Fibroblast of gingiva (primary cell): ENCODE measurements around the gene OPRM1.
"Not testable (repeated sequence)": the region's sequence is repeated elsewhere in the genome, so short reads cannot be mapped to it uniquely, and the experiment has no call there.

Experiments
- DNase-seq: peaks from one replicate; pipeline ENCODE4 v3.0.0-alpha.2; 2011; ENCODE audit warnings: low read depth

Gene OPRM1

GRCh38 chr6:154039231-154039842 is at the start of gene OPRM1:
Gene OPRM1 (plus strand): TSS chr6:154039240. CDS start chr6:154039545, 305 bp downstream.
- DNase-seq, result no peak

DNA sequence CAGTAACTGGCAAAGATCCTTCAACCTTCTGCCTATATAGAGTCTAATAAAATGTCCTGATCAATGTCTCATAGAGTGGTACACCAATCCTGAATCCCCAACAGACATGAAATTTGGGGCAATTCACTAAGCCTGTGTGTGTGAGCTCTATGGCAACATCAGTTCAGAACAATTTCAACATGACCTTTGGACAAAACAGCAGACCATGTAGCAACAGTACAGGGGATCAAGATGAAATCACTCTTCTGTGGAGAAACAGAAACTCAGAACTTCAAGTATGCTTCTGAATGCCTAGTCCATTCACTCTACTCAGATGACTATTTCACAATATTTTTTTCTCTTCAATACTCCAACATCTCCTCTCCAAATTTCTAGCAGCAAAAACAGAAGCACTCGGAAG is 49.1 kb upstream of the OPRM1 start:
- no peak for DNase-seq

DNA sequence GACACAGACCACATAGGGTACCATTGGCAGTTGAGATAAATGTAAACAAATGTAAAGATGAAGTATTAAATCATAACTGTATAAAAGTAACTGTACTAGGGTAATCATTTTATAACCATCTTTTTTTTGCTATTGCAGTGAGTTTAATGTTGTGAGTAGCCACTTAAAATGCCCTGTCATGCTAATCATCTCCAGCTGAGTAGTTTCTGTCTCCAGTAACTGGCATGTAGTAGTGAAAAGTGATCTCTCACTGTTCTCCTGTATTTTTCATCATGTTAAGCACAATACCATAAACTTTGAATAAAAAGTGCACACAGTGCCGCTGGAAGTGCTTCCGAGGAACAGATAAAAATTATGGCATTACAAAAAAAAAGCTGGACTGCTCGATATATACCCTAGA is 45.0 kb upstream of the OPRM1 start:
- no peak for DNase-seq

GRCh38 chr6:153994811-153995210 is 44.2 kb upstream of the OPRM1 start:
- DNase-seq, result no peak

DNA sequence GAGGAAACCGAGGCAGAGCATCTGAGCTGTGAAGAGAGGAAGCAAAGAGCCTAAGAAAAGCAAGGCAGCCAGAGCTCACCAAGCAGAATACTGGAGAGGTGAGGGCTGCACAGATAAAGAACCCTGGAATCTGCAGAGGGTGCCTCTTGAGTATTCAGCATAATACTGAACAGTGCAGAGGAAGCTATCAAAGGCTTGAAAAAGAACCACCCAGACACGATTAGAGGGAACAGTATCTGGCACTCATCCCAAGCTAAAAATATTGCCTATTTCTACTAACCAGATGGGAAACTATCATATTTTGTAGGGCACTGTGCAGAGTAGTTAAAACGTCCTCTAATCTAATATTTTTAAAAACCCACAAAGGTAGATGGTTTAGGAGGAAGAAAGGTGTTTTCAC is 41.8 kb upstream of the OPRM1 start:
- no peak for DNase-seq

GRCh38 chr6:154001494-154002285 is 37.4 kb upstream of the OPRM1 start:
- no peak for DNase-seq

- DNase-seq, result no peak
Measured at GRCh38 chr6:154002894-154003293, 36.1 kb upstream of the OPRM1 start.

- no peak for DNase-seq
Measured at GRCh38 chr6:154010371-154010770, 28.7 kb upstream of the OPRM1 start.

GRCh38 chr6:154012852-154013251 is 26.2 kb upstream of the OPRM1 start:
- no peak for DNase-seq

DNA sequence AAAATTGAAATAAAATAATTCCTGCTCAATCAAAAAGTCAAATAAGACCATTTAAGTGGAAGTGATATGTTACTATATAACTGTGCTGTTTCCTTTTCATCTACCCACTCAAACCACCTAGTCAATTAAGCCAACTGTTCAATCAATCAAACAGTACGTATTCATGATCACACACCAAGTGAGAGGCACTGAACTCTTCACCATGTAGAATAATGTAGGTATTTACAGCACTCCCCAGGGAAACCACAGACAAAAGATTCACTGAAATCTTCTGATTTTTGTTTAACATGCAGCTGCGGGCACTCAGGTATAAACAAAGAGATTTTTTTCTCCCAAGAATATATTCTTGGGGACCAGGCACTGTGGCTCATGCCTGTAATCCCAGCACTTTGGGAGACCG is 21.3 kb upstream of the OPRM1 start:
- DNase-seq, result no peak

GRCh38 chr6:154030646-154031045 is 8.4 kb upstream of the OPRM1 start:
- DNase-seq, result no peak

GRCh38 chr6:154041001-154041400 is 2.0 kb downstream of the OPRM1 start:
- DNase-seq, result no peak

DNA sequence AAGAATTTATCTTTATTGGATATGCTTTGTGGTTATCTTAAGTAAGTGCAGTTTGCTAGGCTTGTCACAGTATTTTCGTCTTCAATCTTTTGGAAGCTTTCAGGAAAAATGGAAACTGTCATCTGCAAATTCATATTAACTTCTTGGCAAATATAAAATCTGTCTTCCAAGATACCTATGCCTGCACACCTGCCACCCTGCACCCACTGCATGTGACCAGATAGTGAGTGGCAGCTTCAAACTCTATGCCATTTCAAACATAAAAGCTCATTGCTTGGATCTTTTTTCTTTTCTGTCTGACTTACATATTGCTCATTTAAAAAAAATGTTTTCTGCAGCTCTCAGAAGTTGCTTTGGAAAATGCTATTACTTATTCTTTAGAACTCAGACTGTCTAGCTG is 14.1 kb downstream of the OPRM1 start:
- DNase-seq, result no peak

DNA sequence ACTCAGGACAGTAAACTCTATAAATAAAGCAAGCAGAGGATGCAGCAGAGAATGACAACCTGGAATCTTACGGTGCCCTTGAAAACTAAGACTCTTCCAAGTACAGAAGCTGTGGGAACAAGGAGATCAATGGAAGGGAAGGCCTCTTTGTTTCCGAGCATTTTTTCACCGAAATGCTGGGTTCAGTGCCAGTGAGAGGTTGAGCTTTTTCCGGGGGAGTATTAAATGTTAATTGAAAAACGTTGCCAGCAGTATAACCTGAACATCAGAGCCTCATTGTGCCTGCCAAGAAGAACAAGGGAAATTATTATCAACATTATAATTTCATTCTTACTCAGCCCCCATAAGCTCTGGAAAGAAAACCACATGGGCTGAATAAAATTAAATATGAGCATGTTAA is 17.5 kb downstream of the OPRM1 start:
- DNase-seq, result no peak

GRCh38 chr6:154057098-154057497 is 18.1 kb downstream of the OPRM1 start:
- DNase-seq, result no peak

- no peak for DNase-seq
Measured at GRCh38 chr6:154058963-154059680, 20.1 kb downstream of the OPRM1 start.

DNA sequence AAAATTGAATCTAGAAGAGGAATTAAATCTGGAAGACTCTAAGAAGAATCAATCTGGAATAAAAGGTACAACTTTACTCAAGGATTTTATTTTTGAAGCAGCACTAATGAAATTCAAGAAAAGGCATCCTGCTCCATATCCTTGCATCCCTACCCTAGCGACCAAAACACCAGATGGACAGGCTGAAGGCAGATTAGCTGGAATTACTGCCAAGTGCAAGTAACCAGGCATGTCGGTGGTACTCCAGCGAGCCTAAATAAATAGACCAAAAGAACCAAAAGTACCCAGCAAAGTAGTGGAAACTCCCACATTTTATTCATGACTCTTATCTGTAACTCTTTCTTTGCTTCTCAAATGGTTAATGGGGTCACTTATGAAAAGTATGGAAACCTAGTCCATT is 21.0 kb downstream of the OPRM1 start:
- DNase-seq, result no peak

- DNase-seq, result no peak
Measured at GRCh38 chr6:154070041-154070440, 31.0 kb downstream of the OPRM1 start.

GRCh38 chr6:154070657-154071056 is 31.6 kb downstream of the OPRM1 start:
- no peak for DNase-seq

DNA sequence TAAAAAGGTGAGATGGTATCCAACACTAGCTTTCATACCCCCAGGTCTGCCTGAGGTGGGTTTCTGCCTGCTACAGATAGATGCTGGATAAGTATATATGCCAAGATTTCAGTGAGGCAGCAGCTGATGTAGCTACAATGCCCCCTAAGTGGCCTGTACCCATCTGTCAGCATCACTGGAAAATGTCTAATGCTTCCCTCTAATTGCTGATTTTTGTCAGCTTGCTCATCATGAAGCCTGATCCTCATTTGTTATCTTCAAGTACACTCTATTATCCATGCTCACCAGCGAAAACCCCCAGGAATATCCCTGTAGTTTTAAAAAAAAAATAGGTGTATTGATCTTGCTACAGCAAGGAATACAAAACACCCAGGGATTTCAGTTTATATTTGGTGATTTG is 32.2 kb downstream of the OPRM1 start:
- no peak for DNase-seq

DNA sequence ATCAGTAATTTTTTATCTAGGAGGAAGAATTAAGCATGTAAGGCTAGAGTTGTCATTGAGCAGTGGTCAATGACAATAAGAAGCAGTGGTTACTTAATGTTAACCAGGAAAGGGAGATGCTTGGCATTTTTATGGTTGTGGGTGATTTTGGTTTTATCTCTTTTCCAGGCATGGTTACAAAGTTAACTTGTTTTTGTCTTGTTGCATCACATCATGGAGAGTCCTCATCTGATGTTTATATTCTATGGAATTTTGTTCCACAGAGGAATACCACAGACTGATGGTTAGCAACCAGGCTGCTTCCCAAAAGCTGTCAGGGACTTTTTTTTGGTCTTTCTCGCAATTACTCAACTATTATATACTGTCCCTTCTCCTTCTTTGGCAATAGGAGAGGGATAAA is 32.7 kb downstream of the OPRM1 start:
- DNase-seq, result no peak

DNA sequence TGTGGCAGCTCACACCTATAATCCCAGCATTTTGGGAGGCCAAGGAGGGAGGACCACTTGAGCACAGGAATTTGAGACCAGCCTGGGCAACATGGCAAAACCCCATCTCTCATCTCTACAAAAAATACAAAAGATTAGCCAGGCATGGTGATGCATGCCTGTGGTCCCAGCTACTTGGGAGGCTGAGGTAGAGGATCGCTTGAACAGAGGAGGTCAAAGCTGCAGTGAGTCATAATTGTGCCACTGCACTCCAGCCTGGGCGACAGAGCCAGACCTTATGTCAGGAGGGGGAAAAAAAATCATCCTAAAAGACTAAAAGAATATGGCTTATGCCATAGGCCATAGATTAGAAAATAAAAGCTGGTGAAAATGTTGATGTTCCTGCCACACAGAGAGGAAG is 39.6 kb downstream of the OPRM1 start:
- not testable (repeated sequence) for DNase-seq
